DMS 273 treated with DMSO at 0.1 percent for 48 hours (cell line): ENCODE measurements around the gene TRIM66.
A peak's percentile ranks its signal among the peaks of the same experiment; 100 is the strongest.

Experiments used
- DNase-seq: peaks from one replicate; lab custom pipeline; 2025; lab: John Stamatoyannopoulos, UW

Gene TRIM66

GRCh38 chr11:8658321-8659057 lies 24.0 kb downstream of the TRIM66 start:
- DNase-seq, result no peak

- DNase-seq, result no peak
These were observed 26.2 kb downstream of the TRIM66 start for GRCh38 chr11:8656291-8656690.

- DNase-seq, result no peak
These were observed 28.0 kb downstream of the TRIM66 start for GRCh38 chr11:8654503-8654902.

- no peak for DNase-seq
These were observed 30.3 kb downstream of the TRIM66 start for GRCh38 chr11:8652140-8652539.

GRCh38 chr11:8650401-8650990 lies 32.0 kb downstream of the TRIM66 start:
- no peak for DNase-seq

GRCh38 chr11:8649361-8649760 lies 33.1 kb downstream of the TRIM66 start:
- DNase-seq, result no peak

GRCh38 chr11:8646873-8647272 lies 35.6 kb downstream of the TRIM66 start:
- DNase-seq, result no peak

- DNase-seq, result peak; percentile 74
These were observed 40.1 kb downstream of the TRIM66 start for GRCh38 chr11:8642196-8642841.

- DNase-seq, result no peak
These were observed 41.1 kb downstream of the TRIM66 start for GRCh38 chr11:8641332-8641731.

- no peak for DNase-seq
These were observed 42.1 kb downstream of the TRIM66 start for GRCh38 chr11:8640267-8640906.

- no peak for DNase-seq
These were observed 42.8 kb downstream of the TRIM66 start for GRCh38 chr11:8639655-8640054.

GRCh38 chr11:8638300-8638699 lies 44.2 kb downstream of the TRIM66 start:
- no peak for DNase-seq

- DNase-seq, result no peak
These were observed 46.3 kb downstream of the TRIM66 start for GRCh38 chr11:8636127-8636526.

GRCh38 chr11:8634498-8634897 lies 48.0 kb downstream of the TRIM66 start:
- DNase-seq, result no peak

- no peak for DNase-seq
These were observed 50.9 kb downstream of the TRIM66 start for GRCh38 chr11:8631395-8632118.

- DNase-seq, result no peak
These were observed 57.8 kb downstream of the TRIM66 start for GRCh38 chr11:8624698-8625097.

GRCh38 chr11:8621147-8621546 lies 61.3 kb downstream of the TRIM66 start:
- no peak for DNase-seq

- no peak for DNase-seq
These were observed 65.4 kb downstream of the TRIM66 start for GRCh38 chr11:8617063-8617462.

- no peak for DNase-seq
These were observed 67.0 kb downstream of the TRIM66 start for GRCh38 chr11:8615291-8616032.

GRCh38 chr11:8614497-8614896 lies 68.0 kb downstream of the TRIM66 start:
- DNase-seq, result no peak

- DNase-seq, result no peak
These were observed 69.4 kb downstream of the TRIM66 start for GRCh38 chr11:8613036-8613435.
